HG02885 (cell line): ENCODE results near the gene GPX1.
A peak's percentile ranks its signal among the peaks of the same experiment; 100 is the strongest.
"Not testable (repeated sequence)": the region's sequence is repeated elsewhere in the genome, so short reads cannot be mapped to it uniquely, and the experiment has no call there.

ENCODE experiments used
- ATAC-seq: cut with Tn5 transposase; IDR thresholded peaks from one replicate; pipeline ENCODE4 v1.9.1; 2021; ENCODE audit warnings: mild to moderate bottlenecking; ENCODE audit not compliant: unreplicated experiment, poor library complexity

Gene GPX1

DNA sequence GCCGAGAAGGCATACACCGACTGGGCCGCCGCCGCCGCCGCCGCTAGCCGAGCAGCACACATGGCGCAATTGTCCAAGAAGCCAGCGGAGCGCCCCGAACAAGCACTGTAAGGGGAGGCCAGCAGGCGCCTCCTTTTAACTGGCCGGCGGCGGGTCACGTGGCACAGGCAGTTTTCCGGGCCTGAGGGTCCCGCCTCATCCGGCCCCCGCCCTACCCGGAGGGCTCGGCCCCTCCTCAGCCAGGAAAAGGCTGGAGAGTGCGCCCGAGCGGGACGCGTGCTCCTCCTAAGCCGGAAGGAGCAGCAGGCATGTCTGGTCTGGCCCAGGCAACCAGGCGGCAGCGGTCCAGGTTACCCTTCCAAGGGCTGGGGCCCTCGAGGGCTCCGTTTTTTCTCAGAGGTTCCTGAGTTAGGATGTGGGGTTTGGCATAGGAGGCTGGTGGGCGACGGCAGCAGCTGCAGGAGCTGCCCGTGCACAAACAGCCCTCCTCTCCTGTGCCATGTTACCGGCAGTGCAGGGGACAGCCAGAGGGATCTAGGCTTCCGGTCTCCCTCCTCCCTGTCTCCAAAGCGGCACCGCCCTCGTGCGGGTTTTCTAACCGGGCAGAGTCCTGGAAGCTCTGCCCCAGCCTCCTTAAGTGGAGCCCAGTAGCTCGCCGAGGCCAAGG lies at the start of gene GPX1:
TSS of gene GPX1 (minus strand) at position 137 of the 667 bp plus-strand sequence. CDS start at position 62, 75 bp downstream.
- peak; percentile 88 for ATAC-seq

DNA sequence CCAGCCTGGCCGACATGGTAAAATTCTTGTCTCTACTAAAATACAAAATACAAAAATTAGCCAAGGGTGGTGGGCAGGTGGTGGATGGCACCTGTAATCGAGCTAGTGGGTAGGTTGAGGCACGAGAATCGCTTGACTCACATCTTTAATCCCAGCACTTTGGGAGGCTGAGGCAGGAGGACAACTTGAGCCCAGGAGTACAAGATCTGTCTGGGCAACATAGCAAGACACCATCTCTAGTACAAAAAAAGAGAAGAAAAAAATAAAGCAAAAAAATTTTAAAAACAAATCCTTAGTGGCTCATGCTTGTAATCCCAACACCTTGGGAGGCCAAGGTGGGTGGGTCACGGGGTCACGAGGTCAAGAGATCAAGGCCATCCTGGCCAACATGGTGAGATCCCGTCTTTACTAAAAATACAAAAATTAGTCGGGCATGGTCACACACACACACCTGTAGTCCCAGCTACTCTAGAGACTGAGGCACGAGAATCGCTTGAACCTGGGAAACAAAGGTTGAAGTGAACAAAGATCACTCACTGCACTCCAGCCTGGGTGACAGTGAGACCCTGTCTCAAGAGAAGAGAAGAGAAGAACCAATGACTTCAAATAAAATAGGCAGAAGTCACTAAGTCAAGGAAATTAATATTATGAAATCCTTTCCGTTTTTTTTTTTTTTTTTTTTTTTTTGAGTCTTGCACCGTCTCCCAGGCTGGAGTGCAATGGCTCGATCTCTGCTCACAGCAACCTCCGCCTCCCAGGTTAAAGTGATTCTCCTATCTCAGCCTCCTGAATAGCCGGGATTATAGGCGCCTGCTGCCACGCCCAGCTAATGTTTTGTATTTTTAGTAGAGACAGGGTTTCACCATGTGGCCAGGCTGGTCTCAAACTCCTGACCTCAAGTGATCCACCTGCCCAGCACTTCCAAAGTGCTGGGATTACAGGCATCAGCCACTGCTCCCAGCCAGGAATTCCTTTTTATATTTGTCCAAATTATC lies 48.7 kb upstream of the GPX1 start:
- no peak for ATAC-seq

DNA sequence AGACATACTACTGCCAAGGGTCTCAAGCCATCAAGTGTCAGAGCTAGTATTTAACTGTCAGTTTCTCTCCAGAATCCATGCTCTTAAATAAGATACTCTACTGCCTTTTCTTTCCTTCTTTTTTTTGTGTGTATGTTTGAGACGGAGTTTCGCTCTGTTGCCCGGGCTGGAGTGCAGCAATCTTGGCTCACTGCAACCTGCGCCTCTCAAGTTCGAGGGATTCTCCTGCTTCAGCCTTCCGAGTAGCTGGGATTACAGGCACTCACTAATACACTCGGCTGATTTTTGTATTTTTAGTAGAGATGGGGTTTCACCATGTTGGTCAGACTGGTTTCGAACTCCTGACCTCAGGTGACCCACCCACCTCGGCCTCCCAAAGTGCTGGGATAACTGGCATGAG lies 47.4 kb upstream of the GPX1 start:
- not testable (repeated sequence) for ATAC-seq

DNA sequence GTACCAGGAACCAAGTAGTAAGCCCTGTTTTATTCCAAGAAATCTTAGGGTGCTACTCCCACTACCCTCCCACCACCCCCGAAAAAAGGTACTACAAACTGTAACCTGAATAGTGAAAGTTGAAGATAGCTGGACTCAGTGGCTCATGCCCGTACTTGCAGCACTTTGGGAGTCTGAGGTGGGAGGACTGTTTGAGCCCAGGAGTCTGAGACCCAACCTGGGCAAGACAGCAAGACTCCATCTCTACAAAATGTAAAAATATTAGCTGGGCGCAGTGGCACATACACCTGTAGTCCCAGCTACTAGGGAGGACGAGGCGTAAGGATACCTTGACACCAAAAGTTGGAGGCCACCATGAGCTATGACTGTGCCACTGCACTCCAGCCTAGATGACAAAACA lies 45.7 kb upstream of the GPX1 start:
- ATAC-seq = no peak

DNA sequence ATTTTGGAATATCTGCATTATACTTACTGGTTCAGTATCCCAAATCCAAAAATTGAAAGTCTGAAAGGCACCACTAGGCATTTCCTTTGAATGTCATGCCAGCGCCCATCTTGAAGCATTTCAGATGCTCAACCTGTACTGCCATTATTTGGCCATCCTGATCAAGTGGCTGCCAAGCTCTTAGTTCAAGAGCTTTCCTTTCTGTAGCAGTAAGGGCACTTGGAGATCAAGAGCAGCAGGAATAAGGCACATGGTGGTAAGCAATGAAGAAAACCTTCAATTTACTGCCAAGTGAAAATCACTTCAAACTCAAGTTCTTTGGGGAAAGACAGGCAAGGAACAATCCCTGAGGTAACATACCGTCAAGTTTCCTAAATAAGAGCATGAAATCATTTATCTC lies 43.6 kb upstream of the GPX1 start:
- no peak for ATAC-seq

DNA sequence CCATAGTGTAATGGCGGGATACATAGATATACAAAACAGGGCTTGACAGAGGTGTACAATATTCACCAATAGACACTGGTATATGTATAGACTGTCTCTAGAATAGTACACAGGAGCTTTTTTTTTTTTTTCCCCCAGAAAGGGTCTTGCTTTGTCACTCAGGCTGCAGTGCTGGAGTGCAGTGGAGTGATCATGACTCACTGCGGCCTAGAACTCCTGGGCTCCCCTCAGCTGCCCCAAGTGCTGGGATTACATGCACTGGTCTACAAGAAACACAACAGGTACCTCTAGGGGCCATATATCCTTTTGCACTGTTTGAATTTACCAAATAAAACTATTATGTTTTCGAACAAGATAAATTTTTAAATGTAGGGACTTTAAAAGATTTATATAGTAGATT lies 41.3 kb upstream of the GPX1 start:
- no peak for ATAC-seq

DNA sequence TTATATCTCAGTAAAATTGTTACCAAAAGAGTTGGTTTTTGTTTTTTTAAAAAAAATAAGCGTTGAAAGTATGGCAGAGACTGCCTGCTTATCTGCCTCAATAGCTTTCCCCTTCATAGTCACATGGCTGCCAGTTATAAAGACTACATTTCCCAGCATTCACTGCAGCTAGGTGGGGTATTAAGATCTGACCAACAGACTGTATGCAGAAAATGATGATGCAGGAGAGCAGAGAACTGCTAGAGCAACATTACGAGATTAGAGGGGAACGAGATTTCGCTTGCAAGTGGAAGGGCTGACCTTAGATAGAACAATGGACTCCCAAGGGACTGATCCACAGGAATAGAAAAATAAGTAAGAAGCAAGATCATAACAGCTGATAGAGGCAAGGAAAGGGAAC lies 39.3 kb upstream of the GPX1 start:
- no peak for ATAC-seq

DNA sequence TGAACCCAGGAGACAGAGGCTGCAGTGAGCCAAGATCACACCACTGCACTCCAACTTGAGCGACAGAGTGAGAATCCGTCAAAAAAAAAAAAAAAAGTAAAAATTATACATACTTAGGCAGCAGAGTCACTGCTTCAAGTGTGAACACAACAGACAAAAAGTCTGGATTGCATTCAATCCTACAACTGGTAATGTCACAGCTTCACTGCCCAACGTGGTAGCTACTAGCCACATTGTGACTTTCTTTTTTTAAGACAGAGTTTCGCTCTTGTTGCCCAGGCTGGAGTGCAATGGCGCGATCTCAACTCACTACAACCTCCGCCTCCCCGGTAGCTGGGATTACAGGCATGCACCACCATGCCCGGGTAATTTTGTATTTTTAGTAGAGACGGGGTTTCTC lies 33.2 kb upstream of the GPX1 start:
- not testable (repeated sequence) for ATAC-seq

DNA sequence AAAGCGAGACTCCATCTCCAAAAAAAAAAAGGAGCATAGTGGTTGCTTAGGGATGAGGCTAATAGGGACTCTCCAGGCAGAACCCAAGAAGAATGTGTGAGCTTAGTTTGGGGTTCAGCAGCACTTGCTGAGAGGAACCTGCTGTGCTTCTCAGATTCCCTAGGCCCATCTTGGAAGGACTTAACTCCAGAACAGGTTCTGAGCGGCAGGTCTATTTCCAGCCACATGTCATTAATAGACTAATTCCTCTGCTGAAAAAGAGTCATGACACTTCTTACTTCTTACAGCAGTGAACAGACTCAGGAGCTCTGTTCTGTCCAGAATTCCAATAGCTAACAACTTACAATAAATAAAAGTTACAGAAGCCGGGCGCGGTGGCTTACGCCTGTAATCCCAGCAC lies 31.1 kb upstream of the GPX1 start:
- no peak for ATAC-seq

DNA sequence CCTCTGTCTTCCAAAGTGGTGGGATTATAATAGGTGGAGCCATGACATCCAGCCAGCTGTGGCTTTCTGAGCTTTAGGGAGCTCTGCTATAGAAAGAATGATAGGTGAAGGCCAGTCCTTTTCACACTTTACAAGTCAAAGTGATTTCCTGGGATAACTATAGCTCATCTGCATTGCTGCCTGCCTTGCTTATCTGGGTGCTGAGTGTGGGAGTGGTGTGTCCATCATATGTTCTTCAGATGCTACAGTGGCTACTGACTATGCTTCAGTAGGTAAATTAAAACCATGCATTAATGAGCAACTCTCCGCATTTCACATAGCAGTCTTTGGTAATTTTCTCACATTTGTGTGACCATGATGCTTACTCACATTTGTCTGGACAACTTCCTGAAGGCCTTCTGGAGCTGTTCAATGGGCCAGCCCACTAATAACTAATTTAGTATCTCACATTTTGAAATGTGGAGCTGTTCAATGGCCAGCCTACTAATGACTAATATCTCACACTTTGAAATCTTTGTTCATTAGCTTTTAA lies 30.2 kb upstream of the GPX1 start:
- no peak for ATAC-seq

DNA sequence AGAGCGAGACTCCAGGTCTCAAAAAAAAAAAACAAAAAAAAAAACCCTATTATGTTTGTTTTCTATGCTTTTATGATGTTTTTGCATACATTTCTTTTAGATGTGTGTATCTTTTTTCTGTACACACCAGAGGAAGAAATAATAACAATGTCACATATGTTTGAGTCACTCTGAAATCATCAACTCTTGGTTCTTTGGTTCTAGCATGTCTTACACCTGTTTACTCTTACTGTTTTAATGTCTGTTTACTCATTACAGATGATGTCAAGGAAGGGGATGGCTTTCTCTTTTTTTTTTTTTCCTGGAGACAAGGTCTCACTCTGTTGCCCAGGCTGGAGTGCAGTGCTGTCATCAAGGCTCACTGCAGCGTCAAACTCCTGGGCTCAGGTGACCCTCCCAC lies 29.6 kb upstream of the GPX1 start:
- ATAC-seq = no peak

DNA sequence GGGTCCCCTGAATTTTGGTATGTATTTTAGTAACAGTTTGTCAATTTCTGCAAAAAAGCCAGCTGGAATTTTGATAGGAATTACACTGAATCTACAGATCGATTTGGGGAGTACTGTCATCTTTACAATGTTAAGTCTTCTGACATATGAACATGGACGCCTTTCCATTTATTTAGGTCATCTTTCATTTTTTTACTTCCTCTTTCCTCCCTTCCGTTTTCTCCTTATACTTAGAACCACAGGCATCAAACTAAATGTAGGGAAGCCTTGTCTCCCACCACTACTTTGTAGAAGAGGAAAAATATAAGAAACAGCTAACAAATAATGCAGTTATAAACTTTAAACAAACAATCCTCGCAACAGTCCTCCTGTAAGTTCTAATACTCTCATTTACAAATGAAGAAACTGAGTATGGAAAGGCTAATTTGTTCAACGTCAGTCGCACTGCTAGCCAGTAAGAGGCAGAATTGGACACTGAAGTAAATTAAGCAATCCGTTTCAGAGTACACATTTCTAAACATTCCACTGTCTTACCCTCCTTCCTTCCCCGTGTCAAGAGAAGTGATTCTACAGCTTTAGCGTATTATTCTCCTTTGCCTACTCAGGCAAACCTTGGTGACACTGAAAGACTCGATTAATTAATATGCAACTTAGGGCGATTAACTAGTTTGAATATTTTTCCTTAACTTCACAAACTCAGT lies 28.1 kb upstream of the GPX1 start:
- no peak for ATAC-seq

DNA sequence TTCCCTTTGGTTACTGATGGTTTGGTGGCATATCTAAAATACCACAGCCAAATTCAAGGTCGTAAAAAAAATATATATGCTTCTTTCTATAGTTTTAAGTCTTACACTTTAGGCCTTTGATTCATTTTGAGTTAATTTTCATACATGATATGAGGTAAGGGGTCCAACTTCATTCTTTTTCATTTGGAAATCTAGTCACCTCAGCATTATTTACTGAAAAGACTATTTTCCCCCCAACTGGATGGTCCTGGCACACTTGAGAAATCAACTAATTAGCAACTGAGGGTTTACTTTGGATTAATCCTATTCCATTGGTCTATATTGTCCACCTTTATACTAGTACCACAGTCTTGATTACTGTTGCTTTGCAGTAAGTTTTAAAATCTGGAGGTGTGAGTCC lies 27.5 kb upstream of the GPX1 start:
- ATAC-seq = no peak

DNA sequence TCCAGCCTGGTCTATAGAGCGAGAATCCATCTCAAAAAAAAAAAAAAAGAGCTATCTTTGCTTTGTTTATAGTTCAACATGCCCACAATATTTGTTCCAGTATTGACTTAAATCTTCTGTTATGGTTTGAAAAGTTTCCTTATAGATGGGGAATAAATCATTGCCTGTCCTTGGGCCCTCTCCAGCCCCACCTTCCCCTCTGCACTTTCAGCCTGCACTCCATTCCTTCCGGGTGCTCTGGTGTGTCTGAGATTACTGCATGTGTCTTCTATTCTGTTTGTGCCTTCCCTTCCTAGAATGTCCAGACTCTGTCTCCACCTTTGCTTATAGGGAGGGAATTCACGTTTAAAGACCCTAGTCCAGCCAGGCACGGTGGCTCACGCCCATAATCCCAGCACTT lies 25.2 kb upstream of the GPX1 start:
- no peak for ATAC-seq

DNA sequence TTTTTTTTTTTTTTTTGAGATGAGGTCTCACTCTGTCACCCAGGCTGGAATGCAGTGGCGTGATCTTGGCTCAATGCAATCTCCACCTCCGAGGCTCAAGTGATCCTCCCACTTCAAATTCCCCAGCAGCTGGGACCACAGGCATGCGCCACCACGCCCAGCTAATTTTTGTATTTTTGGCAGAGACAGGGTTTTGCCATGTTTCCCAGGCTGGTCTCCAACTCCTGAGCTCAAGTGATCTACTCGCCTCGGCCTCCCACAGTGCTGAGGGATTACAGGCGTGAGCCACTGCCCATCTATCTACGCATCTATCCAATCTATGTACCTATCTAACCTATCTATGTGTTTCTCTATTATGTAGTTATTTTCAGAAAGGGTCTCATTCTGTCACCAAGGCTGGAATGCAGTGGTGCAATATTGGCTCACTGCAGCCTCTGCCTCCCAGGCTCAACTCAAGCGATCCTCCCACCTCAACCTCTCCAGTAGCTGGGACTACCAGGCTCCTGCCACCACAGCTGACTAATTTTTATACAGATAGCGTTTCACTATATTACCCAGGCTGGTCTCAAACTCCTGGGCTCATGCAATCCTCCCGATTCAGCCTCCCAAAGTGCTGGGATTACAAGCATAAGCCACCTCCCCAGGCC lies 20.2 kb upstream of the GPX1 start:
- no peak for ATAC-seq

DNA sequence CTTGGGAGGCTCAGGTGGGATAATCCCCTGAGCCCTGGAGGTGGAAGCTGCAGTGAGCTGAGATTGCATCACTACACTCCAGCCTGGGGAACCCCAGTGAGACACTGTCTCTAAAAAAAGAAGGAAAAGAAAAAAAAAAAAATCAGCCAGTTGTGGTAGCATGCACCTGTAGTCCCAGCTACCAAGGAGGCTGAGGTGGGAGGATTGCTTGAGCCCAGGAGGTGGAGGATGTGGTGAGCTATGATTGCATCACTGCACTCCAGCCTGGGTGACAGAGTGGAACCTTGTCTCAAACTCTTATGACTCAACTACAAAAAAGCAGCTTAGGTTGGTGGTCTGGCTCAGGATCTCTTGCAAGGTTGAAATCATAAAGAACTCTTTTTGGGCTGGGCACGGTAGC lies 19.3 kb upstream of the GPX1 start:
- no peak for ATAC-seq

DNA sequence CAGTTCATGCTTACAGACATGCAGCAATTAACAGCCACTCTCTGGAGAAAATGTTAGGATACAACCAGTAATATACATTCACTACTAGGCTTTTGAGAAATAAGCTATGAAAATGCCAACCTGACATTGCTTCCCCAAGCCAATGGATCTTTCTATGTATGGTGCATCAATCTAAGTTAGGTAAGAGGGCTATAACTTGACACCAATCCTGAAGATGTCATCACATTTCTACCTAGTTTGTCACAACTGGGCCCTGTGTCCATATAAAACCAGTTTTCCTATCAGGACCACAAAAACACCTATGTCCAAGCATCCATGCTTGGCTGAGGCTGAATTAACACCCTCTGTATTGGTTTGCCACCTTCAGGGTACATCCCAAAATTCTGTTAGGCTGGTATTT lies 13.8 kb upstream of the GPX1 start:
- ATAC-seq = no peak

DNA sequence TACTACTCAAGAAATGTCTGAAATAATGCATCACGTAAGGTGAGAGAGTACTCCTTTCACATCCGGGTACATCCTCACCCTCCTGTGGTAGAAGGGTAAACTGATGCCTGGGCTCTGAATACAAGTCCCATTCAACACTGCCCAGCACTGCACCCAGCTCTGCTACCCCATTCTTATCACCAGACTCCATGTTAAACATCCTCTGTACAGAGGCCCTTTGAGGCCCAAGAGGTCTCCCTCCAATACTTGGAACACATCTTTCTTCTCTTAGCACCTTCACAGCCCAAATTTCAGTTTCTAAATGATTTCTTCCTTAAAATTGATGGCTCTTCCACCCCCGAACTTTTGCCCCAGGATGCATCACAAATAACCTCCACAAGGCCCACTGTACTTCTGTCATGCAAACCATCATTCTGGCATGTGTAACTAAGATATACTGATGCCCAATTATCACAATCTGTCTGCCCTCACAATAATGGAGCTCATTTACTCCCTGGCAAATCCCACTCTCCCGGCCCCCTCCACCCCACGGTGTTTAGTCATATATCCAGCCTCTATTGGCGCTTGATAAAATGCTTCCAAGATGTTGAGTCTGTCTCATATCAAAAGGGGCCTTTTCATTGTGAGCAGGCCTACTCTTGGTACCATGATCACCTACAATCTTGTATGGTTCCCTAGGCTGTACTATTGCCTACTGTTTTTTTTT lies 12.6 kb upstream of the GPX1 start:
- ATAC-seq = no peak

DNA sequence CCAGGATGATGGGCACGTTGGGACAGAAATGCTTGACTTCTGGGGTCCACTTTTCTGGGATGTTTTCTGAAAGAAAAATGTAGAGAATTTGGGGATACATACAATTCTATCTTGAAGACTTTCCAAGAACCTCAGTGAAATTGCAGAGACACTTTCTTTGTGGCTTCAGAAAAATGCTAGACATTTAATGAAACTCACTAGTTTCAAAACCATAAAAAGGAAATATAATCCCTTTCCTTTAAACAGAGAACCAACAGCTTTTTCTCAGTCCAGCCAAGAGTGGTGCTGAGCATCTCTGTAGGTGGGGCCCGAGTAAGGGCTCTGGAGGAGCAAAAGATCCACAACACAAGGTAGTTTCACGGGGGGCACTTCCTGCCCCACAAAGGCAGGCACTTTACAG lies 4.4 kb upstream of the GPX1 start:
- no peak for ATAC-seq

DNA sequence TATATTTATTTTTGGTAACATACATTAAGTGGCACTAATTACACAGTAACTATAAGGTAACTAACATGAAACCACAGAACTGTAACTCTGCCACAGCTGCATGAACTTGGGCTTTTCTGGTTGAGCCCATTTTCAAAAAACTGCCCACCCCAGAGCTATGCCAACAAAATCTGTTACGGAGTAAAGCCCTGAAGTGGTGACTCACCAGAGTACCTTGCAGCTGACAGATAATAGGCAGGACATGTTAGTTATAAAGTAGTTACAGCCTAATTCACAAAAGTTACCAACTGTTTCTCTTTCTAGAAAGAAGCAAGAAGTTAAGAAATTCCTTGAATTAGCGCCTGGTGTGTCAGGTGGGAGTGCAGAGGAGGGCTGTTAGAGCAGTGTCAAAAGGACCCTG lies 1.5 kb upstream of the GPX1 start:
- no peak for ATAC-seq
